Hepatocyte (in vitro differentiated cells): Measurements from ENCODE around the gene RNF217. TPM values are rescaled to one million over a fixed set of nuclear protein-coding genes. Genes with fewer than 3 reads are reported as not detected.

Experiments
- DNase-seq: peaks from one replicate; pipeline ENCODE4 v3.0.0-alpha.2; 2016; ENCODE audit warnings: low spot score
- H2AFZ ChIP-seq: fragments of 200-600 bp; sonication (generic); 2 replicates; pipeline ENCODE4 v1.6.0; 2016; ENCODE audit warnings: antibody characterized with exemption, mild to moderate bottlenecking
- H3K27ac ChIP-seq: fragments of 200-600 bp; sonication (generic); 2 replicates; pipeline ENCODE4 v1.5.1; 2016; ENCODE audit warnings: mild to moderate bottlenecking
- H3K27me3 ChIP-seq: fragments of 200-600 bp; sonication (generic); 2 replicates; pipeline ENCODE4 v1.6.1; 2016
- H3K36me3 ChIP-seq: fragments of 200-600 bp; sonication (generic); replicated peaks from 2 replicates; pipeline ENCODE4 v1.5.1; 2016; ENCODE audit warnings: low read depth; ENCODE audit not compliant: insufficient read depth
- H3K4me1 ChIP-seq: fragments of 200-600 bp; sonication (generic); 2 replicates; pipeline ENCODE4 v1.5.1; 2016; ENCODE audit warnings: mild to moderate bottlenecking, moderate library complexity; ENCODE audit not compliant: insufficient read depth
- H3K4me2 ChIP-seq: fragments of 200-600 bp; sonication (generic); 2 replicates; pipeline ENCODE4 v1.6.0; 2016
- H3K4me3 ChIP-seq: fragments of 200-600 bp; sonication (generic); 2 replicates; pipeline ENCODE4 v1.5.1; 2016; ENCODE audit warnings: mild to moderate bottlenecking
- H3K79me2 ChIP-seq: fragments of 200-600 bp; sonication (generic); 2 replicates; pipeline ENCODE4 v1.6.0; 2017; ENCODE audit warnings: mild to moderate bottlenecking
- H3K9me2 ChIP-seq: fragments of 200-600 bp; sonication (generic); replicated peaks from 2 replicates; pipeline ENCODE4 v1.6.0; 2017; ENCODE audit warnings: mild to moderate bottlenecking; ENCODE audit not compliant: insufficient read depth
- H3K9me3 ChIP-seq: fragments of 200-600 bp; sonication (generic); 2 replicates; pipeline ENCODE4 v1.5.1; 2016; ENCODE audit warnings: low read depth, mild to moderate bottlenecking
- H4K20me1 ChIP-seq: fragments of 200-600 bp; sonication (generic); 2 replicates; pipeline ENCODE4 v1.6.0; 2016; ENCODE audit warnings: mild to moderate bottlenecking; ENCODE audit not compliant: insufficient read depth, poor library complexity, severe bottlenecking
- CTCF ChIP-seq: fragments of 200-600 bp; sonication (generic); IDR thresholded peaks from 2 replicates; pipeline ENCODE4 v1.5.1; 2016; ENCODE audit warnings: antibody characterized with exemption, mild to moderate bottlenecking; ENCODE audit not compliant: poor library complexity
- EZH2 ChIP-seq: fragments of 200-600 bp; sonication (generic); IDR thresholded peaks from 2 replicates; pipeline ENCODE4 v1.6.1; 2016; ENCODE audit warnings: antibody characterized with exemption, mild to moderate bottlenecking, borderline replicate concordance
- EZH2phosphoT487 ChIP-seq: fragments of 200-600 bp; sonication (generic); IDR thresholded peaks from one replicate; pipeline ENCODE4 v1.6.1; 2018; ENCODE audit warnings: antibody characterized with exemption, mild to moderate bottlenecking, low read depth, moderate library complexity; ENCODE audit not compliant: unreplicated experiment, severe bottlenecking
- WGBS: methylation state at CpG from one replicate; pipeline ENCODE4 v1.1.6; 2016; ENCODE audit warnings: low lambda C conversion rate; ENCODE audit errors: missing lambda C conversion rate; 5-methylcytosine and 5-hydroxymethylcytosine counted together
- polyA plus RNA-seq: library from polyadenylated mRNA; unstranded; fragments of >200 nt; fragmentation: Nextera tagmentation; extraction: Ambion mirVana; gene quantifications from 2 replicates; pipeline ENCODE4 v1.2.1, GENCODE V29; 2016
- total RNA-seq: library from RNA; depleted of rRNA; stranded (reverse); fragments of >200 nt; gene quantifications from 2 replicates; pipeline ENCODE4 v1.2.3, GENCODE V29; 2014

Gene RNF217
- total and polyA plus RNA-seq, 2 experiments from 2014 or later, result 8.8 to 18.4 TPM

DNA sequence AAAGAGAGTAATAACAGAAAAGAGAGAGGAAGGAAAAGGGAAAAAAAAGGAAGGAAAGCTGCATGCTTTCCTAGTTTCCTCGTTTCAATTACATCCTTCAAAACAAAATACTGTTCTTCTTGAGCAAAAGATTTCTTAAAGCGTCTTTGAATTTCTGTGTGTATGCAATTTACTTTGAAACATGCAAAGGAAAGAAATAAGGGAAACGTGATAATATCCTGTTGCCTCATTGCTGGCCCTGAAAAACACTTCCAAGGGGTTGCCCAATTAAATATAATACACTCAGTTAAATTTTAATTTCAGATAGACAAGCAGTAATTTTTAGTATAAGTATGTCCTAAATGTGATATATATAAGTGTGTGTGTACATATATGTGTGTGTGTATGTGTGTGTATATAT is 140.2 kb downstream of the RNF217 start:
- no peaks in the 10 kb centered on the region for H3K9me3 ChIP-seq
- H3K9me2 ChIP-seq, result no peaks in the 10 kb centered on the region
- 82% methylated on average over 3 of the region's 3 CpGs for WGBS
- TF ChIP-seq EZH2 (no peak), CTCF (no peak), EZH2phosphoT487 (no peak)
- H3K27ac ChIP-seq, result no peak overlapping the region
- no peaks in the 10 kb centered on the region for H3K4me1 ChIP-seq
- no peaks in the 10 kb centered on the region for H3K79me2 ChIP-seq
- no peaks in the 10 kb centered on the region for H3K36me3 ChIP-seq
- peaks cover 6% of the 10 kb centered on the region for H3K27me3 ChIP-seq
- no peak overlapping the region for H2AFZ ChIP-seq
- DNase-seq, result no peak
- H3K4me2 ChIP-seq, result no peak overlapping the region
- H3K4me3 ChIP-seq, result no peak overlapping the region
- no peaks in the 10 kb centered on the region for H4K20me1 ChIP-seq

- Histone ChIP-seq H3K27ac (no peak overlapping the region), H2AFZ (no peak overlapping the region), H3K4me3 (no peak overlapping the region), H3K4me2 (no peak overlapping the region), H3K9me2 (no peaks in the 10 kb centered on the region), H3K36me3 (no peaks in the 10 kb centered on the region), H3K4me1 (no peaks in the 10 kb centered on the region), H3K9me3 (no peaks in the 10 kb centered on the region), H3K79me2 (no peaks in the 10 kb centered on the region), H3K27me3 (peaks cover 6% of the 10 kb centered on the region), H4K20me1 (no peaks in the 10 kb centered on the region)
- TF ChIP-seq EZH2 (no peak), CTCF (no peak), EZH2phosphoT487 (no peak)
- 76% methylated on average over 2 of the region's 2 CpGs for WGBS
- DNase-seq, result no peak
Observed at GRCh38 chr6:125102891-125103290, 140.7 kb downstream of the RNF217 start.

DNA sequence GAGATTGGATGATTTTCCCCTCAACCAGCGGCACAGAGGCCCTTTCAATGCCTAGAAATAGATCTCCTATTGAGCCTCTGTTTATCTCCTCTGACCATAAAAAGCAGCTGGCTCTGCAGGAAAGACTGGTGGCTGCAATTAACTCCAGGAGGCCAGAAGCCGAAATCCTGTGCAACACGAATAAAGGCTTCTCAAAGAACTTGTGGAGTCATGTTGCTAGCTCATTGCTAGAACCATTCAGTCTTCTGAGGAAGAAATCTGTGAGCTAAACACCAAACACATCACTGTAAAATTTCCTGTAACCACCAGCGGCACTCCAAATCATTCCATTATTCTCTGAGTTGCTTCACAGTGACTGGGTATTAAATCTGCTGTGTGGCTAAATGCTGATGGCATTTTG is 142.2 kb downstream of the RNF217 start:
- 20% methylated on average over 4 of the region's 4 CpGs for WGBS
- H3K4me1 ChIP-seq, result no peaks in the 10 kb centered on the region

More for the DNA sequence above, 142.2 kb downstream of the RNF217 start:
- no peak overlapping the region for H3K4me3 ChIP-seq
- no peak overlapping the region for H3K27ac ChIP-seq
- H3K4me2 ChIP-seq, result no peak overlapping the region
- no peak for DNase-seq
- H3K27me3 ChIP-seq, result no peaks in the 10 kb centered on the region
- H4K20me1 ChIP-seq, result no peaks in the 10 kb centered on the region
- H3K9me2 ChIP-seq, result no peaks in the 10 kb centered on the region
- no peaks in the 10 kb centered on the region for H3K79me2 ChIP-seq
- TF ChIP-seq CTCF, result no peak
- TF ChIP-seq EZH2, result no peak
- no peak for TF ChIP-seq EZH2phosphoT487
- H2AFZ ChIP-seq, result no peak overlapping the region
- no peaks in the 10 kb centered on the region for H3K36me3 ChIP-seq
- H3K9me3 ChIP-seq, result no peaks in the 10 kb centered on the region
